HG03025 (cell line): ENCODE data around the gene ABHD8.

Experiments used
- ATAC-seq: cut with Tn5 transposase; IDR thresholded peaks from one replicate; pipeline ENCODE4 v1.9.1; 2021; ENCODE audit warnings: mild to moderate bottlenecking, moderate library complexity; ENCODE audit not compliant: unreplicated experiment, low FRiP score

The ABHD8 gene

DNA sequence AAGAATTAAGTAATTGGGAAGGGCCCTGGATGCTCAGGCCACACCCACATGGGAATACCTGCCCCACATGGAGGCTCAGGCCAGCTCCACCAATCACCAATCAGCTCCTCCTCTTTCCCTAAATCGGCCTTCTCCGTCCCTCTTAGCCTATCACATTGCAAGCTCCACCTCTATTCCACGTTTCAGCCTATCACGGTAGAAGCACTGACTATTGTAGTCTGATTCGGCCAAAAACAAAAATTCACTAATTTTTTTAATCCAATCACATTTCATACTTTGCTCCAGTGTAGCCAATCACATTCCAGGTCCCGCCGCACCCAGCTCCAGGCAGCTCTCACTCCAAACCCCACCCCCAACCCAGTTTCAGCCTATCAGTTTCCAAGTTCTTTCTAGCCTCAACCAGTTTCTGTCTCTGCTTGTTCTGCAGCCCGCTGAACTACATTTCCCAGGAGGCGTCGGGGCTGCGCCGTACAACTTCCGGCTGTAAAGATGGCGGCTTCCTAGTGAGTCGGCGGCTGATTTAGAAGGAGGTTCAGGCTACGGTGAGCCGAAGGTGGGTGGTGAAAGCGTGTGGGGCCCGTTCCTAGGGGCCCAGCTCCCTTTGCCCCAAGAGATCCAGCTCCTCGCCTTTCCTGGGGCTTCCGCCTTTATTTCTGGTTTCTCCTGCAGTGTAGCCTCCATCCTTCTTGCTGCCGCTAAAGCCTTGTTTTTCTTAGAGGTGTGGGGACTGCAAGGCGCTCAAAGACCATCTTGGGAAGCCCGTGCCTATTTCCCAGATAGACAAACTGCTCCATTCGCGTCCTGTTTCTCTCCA is 36.0 kb downstream of the ABHD8 start, which contains the start of gene BABAM1:
Gene BABAM1 (plus strand): TSS at position 469 of the 814 bp plus-strand sequence. CDS start 1,364 bp downstream, outside the sequence.
- peak; percentile 89 for ATAC-seq

DNA sequence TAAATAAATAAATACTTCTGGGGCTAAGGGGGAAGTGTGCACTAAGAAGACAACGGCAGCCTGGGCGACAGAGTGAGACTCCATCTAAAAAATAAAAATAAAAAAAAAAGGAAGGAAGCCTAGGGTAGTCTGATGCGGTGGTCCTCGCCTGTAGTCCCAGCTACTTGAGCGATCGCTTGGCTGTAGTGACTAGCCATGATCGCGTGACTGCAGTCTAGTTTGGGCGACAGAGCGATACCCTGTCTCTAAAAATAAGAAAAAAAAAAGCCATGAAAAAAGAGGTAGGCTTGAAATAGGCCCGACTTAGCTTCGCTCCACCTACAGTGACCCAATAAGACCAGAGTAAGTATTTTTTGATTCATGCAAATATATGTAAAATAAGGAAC is 36.6 kb downstream of the ABHD8 start:
- no peak for ATAC-seq

DNA sequence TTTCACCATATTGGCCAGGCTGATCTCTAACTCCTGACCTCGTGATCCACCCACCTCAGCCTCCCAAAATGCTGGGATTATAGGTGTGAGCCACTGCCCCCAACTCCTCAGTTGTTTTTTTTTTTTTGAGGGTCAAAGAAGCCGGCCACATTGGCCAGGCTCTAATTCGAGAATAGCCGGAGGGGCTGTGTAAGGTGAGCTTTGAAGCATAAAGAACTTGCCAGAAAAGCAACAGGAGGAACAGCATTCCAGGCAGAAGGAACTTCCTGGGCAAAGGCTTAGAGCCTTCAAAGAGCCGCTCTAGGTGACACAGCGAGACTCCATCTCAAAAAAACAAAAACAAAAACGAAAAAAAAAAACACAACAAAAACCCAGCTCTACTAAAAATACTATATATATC is 37.2 kb downstream of the ABHD8 start:
- ATAC-seq = no peak

DNA sequence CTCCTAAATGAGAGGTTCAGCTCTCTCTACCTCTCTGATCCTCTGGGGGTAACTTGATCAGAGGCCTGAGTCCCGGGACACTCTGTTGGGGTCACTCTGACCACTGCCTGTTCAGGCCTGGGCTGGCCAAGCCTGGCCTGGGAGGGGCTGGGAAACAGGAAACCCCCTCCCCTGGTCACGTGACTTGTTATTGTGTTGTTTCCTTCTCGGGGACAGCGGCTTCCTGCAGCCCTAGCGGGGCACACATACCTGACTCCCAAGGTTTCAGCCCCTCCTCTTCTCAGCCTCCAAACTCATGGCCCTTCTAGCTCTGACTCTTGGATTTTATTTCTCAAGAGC is 38.6 kb downstream of the ABHD8 start, which contains the start of gene USHBP1:
Gene USHBP1 (minus strand): TSS at position 105 of the 339 bp plus-strand sequence. CDS start 446 bp downstream, outside the sequence.
- no peak for ATAC-seq

DNA sequence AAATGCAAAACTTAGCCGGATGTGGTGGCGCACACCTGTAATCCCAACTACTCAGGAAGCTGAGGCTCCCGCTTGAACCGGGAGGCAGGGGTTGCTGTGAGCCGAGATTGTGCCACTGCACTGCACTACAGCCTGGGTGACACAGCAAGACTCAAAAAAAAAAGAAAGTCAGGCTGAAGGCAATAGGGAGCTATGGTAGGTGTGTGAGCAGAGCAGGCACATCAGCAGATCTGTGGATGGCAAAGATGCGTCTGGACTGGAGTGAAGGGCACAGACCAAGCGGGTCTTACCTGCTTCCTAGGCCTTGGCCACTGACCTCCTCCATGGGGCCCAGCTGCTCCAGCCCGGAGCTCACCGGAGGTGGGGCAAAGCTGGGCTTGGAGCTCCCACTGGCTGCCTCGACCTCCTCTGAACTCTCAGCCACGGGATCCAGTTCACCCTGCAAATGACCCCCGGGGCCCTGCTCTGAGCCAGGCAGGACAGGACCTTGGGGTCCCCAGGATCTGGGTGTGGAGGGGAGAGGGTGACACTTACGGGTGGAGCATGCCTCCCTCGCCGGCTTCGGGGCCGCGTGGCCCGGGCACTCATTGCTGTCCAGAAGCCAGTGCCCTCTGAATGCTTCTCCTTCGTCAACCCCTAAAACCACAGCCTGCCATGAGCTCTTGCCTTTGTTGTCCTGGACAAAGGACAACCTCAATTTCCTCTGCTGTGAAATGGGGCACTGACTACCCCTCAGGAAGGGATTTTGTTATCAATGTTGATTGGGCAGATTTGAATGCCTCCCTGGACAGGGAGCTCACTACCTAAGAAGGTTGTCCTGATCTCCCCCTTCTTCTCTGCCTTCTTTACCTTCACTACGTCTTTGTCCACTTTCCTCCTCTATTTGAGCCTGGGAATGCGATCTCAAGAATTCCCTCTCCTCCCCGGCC is 39.2 kb downstream of the ABHD8 start:
- no peak for ATAC-seq

DNA sequence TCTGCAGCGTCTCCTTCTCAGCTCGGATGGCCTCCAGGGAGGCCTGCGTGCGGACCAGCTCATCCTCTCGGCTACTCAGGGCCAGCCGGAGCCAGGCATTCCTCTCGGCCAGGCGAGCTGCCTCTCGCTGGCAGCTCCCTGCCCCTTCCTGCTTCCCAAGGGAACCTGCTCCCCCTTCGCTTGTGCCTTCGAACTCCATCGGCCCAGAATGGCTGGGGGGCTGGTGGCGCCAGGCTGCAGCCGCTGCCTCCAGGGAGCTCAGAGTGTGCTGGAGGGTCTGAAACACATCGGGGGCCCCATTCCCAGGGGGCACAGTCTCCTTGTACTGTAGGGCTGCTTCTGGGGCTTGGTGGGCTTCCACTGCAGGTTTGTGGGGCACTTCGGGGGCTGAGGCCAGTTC is 40.7 kb downstream of the ABHD8 start:
- no peak for ATAC-seq

DNA sequence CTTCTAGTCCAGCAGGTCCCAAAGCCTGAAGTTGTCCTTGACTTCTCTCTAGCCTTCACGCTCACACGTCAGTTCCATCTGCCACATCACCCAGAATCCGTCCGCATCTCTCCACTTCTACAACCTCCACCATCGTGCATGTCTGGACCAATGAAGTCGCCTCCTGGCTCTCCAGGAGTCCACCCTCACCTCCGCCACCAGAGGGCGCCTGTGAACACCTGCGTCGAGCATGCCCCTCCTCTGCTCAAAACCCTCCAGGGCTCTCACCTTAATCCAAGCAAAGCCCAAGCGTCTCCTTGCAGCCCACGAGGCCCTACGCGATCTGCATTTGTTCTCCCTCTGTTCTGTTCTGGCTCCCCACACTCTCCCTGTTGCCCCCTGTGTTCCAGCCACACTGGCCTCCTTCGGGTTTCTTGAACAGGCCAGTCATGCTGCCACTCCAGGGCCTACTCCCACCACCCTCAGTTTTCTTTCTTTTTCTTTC is 42.3 kb downstream of the ABHD8 start:
- ATAC-seq = no peak

DNA sequence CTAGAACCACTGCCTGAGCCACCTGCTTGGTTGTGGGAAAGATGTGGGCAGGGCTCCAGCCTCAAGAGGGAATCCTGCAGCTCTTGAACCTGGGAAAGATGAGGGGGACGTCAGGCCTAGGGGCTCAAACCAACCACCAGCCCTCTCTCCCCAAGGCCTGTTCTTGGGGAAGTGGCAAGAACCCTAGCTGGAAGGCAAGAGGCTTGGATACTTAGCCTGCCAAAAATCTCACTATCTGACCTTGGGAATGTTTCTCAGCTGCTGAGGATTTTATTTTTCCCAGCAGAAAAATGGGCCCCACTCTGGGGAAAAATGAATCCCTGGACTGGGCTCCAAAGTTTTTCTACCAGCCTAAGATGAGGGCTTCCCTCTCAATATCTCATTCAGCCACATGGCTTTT is 43.3 kb downstream of the ABHD8 start:
- no peak for ATAC-seq

DNA sequence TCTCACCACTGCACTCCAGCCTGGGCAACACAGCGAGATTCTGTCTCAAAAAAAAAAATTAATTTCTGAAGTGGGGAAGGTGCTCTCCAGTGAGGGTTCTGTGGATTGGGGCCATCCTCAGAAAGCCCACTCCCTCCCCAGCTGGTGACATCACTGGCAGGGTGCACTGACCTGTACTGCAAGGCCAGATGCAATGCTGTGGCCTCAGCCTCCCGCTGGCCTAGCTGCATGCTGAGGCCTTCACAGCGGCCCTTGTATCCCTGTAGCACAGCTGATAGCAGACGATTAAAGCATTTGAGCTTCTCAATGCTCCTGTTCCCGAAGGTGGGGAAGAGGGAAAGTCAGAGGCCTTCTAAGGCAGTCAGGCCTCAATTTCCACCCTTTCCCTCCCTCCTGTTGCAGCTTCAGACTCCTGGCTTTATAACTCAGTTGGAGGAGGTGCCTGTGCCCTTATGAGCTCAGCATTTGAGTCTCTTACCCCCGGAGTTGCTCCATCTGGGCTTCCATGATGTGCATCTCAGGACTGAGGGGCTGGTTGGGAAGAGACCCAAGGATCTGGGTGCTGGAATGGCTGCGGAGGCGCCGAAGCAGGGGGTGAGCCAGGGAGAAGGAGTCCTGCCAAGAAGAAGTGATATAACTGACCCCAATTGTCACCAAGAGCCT is 44.0 kb downstream of the ABHD8 start:
- ATAC-seq = no peak

DNA sequence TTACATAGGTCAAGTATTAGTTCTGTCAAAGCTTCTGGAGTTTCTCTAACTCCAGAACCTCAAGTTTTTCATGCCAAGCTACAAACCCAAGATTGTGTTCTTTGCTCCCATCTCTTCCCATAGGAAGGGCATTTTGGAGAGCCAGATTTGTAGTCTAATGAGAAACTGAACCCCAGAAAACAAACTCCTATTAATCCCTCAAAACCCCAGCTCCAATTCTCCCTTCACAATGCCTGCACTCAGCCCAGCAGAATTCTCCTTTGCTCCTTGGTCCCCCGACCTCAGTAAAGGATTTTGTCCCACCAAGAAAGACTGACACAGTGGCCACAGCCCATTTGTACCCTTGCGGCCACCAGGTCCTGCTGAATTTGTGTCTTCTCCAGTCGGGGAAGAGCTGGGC is 47.1 kb downstream of the ABHD8 start:
- ATAC-seq = no peak

DNA sequence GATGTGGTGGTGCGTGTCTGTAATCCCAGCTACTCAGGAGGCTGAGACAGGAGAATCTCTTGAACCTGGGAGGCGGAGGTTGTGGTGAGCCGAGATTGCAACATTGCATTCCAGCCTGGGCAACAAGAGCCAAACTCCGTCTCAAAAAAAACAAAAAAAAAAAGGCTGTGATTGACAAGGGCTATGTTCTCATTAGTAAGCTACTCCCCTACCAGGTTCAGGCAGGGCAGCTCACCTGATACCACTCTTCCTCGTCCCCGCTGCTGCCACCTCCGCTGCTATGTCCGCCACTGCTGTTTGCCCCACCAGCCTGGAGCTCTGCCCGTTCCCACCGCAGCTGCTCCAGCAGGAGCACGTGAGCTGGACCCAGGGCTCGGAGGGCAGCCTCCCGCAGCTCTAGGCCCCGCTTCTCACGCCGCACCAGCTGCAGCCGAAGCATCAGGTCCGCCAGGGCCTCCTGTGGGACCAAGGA is 48.0 kb downstream of the ABHD8 start:
- ATAC-seq = no peak

DNA sequence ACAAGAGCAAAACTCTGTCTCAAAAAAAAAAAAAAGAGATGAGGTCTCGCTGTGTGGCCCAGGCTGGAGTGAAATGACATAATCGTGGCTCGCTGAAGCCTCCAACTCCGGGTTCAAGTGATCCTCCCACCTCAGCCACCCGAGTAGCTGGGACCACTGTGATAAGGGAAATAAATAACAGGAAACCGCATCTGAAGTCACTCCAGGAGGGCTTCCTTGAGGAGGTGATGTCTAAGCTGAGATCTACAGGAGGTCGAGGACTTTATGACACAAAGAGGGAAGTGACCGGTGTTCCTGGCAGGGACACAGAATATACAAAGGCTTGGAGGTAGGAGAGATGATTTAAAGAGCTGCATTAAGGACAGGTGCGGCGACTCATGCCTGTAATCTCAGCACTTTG is 48.6 kb downstream of the ABHD8 start:
- no peak for ATAC-seq

DNA sequence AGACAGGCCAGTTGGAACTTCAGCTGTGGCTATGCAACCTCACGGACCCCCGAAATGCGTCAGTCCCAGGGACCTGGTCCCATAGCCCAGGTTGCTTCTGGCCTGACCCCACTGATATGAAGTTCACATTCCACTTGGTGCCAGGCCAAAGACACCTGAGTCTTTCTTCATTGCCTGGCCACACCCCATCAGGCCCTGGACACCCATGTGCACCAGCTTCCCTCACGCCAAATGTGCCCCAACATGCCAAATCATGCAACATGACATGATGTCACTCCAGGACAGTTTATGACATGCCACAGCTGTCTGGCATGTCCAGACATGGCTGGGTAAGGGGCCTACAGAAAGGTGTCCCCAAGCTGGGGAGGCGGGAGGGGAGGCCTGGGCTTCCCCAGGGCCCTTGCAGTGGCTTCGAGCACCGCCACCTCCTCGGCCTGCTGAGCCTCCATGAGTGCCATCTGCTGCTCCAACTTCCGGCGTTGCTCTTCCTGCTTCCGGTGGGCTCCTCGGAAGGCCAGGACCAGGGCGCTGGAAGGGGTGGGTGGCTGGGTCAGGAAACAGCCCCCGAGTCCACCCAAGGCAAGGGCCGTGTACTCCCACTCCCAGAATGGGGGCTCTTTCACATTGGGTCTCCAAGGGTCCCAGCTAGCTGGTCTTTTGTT is 53.2 kb downstream of the ABHD8 start:
- no peak for ATAC-seq

DNA sequence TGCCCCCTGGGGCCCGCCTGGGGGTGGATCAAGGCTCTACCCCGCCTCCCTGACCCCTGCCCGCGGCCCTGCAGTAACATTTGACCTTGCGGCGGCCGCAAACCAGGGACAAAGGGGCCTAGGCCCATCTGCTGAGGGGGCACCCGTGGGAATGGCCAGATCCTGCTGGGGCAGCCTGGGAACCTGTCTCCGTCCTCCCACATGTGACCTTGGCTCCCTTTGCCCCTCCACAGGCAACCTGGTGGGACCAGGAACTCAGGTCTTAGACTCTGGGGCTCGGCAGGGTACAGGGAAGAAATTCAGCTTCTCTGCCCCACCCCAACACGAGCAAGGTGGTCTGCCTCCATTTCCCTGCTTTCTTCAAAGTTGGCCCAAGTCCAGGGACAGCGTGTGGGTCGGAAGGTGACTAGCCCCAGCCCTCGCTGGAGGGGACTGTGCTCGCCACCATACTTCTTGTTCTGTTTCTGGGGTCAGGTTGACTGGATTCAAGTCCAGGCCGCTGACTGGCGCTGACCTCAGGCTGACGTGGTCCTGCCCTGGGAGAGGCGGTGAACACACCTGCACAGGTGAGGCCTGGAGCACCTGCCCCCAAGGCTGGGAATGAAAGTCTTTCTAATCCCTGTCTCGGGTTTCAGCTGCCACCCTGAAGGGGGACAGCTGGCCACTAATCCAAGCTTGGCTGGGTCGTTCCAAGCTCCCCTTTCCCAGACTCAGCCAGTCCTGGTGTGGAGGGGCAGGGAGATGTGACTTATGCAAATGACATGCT is 55.0 kb downstream of the ABHD8 start:
- ATAC-seq = no peak

DNA sequence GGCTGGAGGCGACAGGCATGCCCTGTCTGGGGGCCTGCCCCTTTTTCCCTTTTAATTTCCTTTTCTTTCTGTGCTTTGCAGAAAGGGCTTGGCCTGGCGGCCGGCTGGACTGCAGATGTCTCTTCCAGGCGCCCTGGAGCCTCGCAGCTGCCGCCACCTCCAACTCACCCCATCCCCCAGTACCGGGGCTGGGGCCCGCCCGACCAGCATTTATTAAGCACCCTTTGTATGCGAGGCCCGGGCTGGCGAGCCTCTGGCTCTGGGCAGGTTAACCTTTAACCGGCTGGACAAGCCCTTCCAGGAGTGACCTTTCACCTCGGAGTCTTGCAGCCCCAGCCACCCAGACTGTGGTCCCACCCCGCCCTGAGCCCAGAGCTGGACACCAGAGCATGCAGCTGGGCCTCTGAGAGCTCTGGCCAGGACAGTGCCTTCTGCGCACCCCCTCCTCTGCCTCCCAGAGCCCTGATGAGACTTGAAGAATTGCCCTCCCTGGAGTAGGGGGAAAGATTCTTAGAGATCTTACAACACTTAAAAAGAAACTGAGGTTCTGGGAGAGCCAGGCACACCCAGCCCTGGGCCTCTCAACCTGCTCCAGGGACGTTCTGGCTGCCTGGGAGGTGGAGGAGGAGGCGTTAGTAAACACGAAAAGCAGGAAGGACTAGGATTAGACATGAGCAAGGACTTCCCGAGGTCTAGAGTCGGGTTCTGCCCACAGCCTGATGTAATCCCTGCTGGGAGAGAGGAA is 56.4 kb downstream of the ABHD8 start:
- no peak for ATAC-seq

DNA sequence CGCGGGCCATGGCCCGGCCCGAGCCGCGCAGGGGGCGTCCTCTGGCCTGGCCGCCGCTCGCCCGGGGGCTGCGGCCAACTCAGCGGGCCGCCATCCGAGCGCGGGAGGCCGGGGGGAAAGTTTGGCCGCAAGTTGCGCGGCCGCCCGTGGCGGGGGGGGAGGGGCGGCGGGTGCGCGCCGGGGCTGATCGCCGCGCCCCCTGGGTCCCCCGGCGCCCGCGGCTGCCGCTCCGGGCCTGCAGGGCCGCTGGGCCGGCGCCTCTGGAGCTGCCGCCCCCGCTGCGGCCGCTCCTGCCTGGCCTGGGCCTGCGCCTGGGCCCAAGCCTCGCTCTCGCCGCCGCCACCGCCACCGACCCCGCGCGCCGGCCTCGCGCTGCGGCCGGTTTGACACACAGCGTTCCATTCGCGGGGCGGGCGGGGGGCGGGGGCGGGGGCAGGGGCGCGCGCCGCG is 57.7 kb downstream of the ABHD8 start, which contains the start of gene NR2F6:
Gene NR2F6 (minus strand): TSS at position 385 of the 450 bp plus-strand sequence. CDS start 699 bp downstream, outside the sequence.
- peak; percentile 5 for ATAC-seq

DNA sequence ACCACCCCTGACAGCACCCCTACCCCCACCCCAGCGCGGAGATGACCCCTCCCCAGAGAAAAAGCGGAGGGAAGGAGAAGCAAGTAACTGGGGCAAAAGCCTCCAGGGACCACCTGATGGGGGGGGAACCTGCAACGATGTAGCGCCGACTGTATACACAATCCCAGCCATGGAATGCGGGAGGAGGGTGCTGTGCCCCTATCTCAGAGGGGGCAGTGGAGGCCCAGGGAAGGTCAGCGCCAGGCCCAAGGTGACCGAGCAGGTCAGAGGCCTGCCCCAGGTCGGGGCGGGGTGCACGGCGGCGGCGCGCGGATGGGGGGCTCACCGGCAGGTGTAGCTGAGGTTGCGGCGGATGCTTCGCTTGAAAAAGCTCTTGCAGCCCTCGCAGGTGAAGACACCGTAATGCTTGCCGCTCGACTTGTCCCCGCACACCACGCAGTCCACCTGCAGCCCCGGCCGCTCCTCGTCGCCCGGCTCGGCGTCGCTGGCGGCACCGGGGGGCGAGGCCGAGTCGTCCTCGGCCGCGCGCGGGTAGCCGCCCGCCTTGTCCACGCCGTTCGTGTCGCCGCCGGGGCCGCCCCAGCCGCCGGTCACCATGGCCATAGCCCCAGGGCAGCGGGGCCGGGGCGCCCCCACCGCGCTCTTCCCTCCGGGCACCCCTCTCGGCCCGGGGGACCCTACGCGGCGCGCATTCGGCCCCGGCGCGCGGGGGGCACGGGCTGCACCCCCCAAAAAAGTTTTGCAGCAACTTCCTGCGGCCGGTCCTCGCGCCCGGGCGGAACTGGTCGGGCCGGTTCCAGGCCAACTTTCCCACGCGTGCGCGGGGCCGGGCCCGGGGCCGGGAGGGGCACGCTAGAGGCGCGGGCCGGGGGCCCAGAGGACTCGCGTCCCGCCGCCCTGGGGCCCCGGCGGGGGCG is 58.3 kb downstream of the ABHD8 start:
- no peak for ATAC-seq
